SU-DHL-6 (cell line): ENCODE results near the gene IL1R2.

Experiments used
- H2AFZ ChIP-seq: fragments of 200-600 bp; sonication (generic); 2 replicates; pipeline ENCODE4 v1.6.1; 2014; ENCODE audit warnings: low read depth, mild to moderate bottlenecking, moderate library complexity, mixed read lengths, antibody characterized with exemption, low read length; ENCODE audit not compliant: severe bottlenecking
- H3F3A ChIP-seq: fragments of 200-600 bp; shearing (Covaris generic); 2 replicates; pipeline ENCODE4 v1.6.0; 2016; ENCODE audit warnings: antibody characterized with exemption, mild to moderate bottlenecking; ENCODE audit not compliant: insufficient read depth
- H3K27ac ChIP-seq: fragments of 200-600 bp; sonication (generic); 2 replicates; pipeline ENCODE4 v1.5.1; 2016; ENCODE audit warnings: low read depth, mild to moderate bottlenecking, low read length, moderate library complexity, mixed read lengths
- H3K27me3 ChIP-seq: fragments of 200-600 bp; sonication (generic), shearing (Covaris generic); 2 replicates; pipeline ENCODE4 v1.6.0; 2014; ENCODE audit warnings: mild to moderate bottlenecking, low read length
- H3K36me3 ChIP-seq: fragments of 200-600 bp; sonication (generic); 2 replicates; pipeline ENCODE4 v1.6.1; 2014; ENCODE audit warnings: mild to moderate bottlenecking, low read length, mixed read lengths
- H3K4me2 ChIP-seq: fragments of 300-600, 200-600 bp; shearing (Covaris generic), sonication (generic); 2 replicates; pipeline ENCODE4 v1.6.0; 2014; ENCODE audit warnings: low read length, low read depth, mild to moderate bottlenecking; ENCODE audit not compliant: poor library complexity, severe bottlenecking
- H3K4me3 ChIP-seq: fragments of 200-600 bp; sonication (generic); 2 replicates; pipeline ENCODE4 v1.5.1; 2014; ENCODE audit warnings: antibody characterized with exemption, low read length, mild to moderate bottlenecking, mixed read lengths; ENCODE audit not compliant: insufficient read depth, poor library complexity, severe bottlenecking
- H3K79me2 ChIP-seq: fragments of 200-600 bp; sonication (generic); 2 replicates; pipeline ENCODE4 v1.6.1; 2014; ENCODE audit warnings: mild to moderate bottlenecking, low read length, moderate library complexity; ENCODE audit not compliant: insufficient read depth
- H3K9ac ChIP-seq: fragments of 200-600 bp; sonication (generic); 2 replicates; pipeline ENCODE4 v1.7.0; 2014; ENCODE audit warnings: mild to moderate bottlenecking, low read length
- H3K9me2 ChIP-seq: fragments of 200-600 bp; sonication (generic); replicated peaks from 2 replicates; pipeline ENCODE4 v1.6.1; 2014; ENCODE audit warnings: low read length; ENCODE audit not compliant: insufficient read depth
- H3K9me3 ChIP-seq: fragments of 200-600 bp; sonication (generic); 2 replicates; pipeline ENCODE4 v1.6.1; 2014; ENCODE audit warnings: low read length, mixed read lengths; ENCODE audit not compliant: insufficient read depth
- H4K20me1 ChIP-seq: fragments of 200-600 bp; sonication (generic); 2 replicates; pipeline ENCODE4 v1.6.1; 2014; ENCODE audit warnings: low read depth, mild to moderate bottlenecking, antibody characterized with exemption, low read length, moderate library complexity, mixed read lengths
- EZH2phosphoT487 ChIP-seq: fragments of 200-600 bp; sonication (generic), shearing (Covaris generic); conservative IDR thresholded peaks from 2 replicates; pipeline ENCODE4 v1.6.1; 2018; ENCODE audit warnings: mild to moderate bottlenecking, antibody characterized with exemption, low read length, moderate library complexity, mixed read lengths
- TF ChIP-seq, protein P1 (sequence below): fragments of 200-600 bp; sonication (generic); IDR thresholded peaks from one replicate; pipeline ENCODE4 v1.5.1; 2017; ENCODE audit warnings: antibody characterized with exemption, mild to moderate bottlenecking, low read length, moderate library complexity; ENCODE audit not compliant: insufficient read depth, poor library complexity, severe bottlenecking

The IL1R2 gene

GRCh38 chr2:102032368-102033030, 40.7 kb downstream of the IL1R2 start:
- H3K9me3 ChIP-seq = no peaks in the 10 kb centered on the region
- no peaks in the 10 kb centered on the region for H3K79me2 ChIP-seq
- no peaks in the 10 kb centered on the region for H3K36me3 ChIP-seq
- no peak overlapping the region for H3K4me3 ChIP-seq
- TF ChIP-seq EZH2phosphoT487 = no peak
- no peaks in the 10 kb centered on the region for H3K27me3 ChIP-seq
- H3K9ac ChIP-seq = no peak overlapping the region
- H3K4me2 ChIP-seq = no peak overlapping the region
- no peaks in the 10 kb centered on the region for H3F3A ChIP-seq
- no peaks in the 10 kb centered on the region for H4K20me1 ChIP-seq
- H3K9me2 ChIP-seq = no peaks in the 10 kb centered on the region
- H3K27ac ChIP-seq = no peak overlapping the region
- H2AFZ ChIP-seq = no peak overlapping the region

GRCh38 chr2:102033031-102033749, 41.4 kb downstream of the IL1R2 start:
- Histone ChIP-seq H3F3A (no peaks in the 10 kb centered on the region), H3K4me3 (no peak overlapping the region), H4K20me1 (no peaks in the 10 kb centered on the region), H3K79me2 (no peaks in the 10 kb centered on the region), H3K36me3 (no peaks in the 10 kb centered on the region), H3K4me2 (no peak overlapping the region), H3K9me3 (no peaks in the 10 kb centered on the region), H3K27ac (no peak overlapping the region), H3K9me2 (no peaks in the 10 kb centered on the region), H2AFZ (no peak overlapping the region), H3K9ac (no peak overlapping the region), H3K27me3 (no peaks in the 10 kb centered on the region)
- TF ChIP-seq, protein P1, sequence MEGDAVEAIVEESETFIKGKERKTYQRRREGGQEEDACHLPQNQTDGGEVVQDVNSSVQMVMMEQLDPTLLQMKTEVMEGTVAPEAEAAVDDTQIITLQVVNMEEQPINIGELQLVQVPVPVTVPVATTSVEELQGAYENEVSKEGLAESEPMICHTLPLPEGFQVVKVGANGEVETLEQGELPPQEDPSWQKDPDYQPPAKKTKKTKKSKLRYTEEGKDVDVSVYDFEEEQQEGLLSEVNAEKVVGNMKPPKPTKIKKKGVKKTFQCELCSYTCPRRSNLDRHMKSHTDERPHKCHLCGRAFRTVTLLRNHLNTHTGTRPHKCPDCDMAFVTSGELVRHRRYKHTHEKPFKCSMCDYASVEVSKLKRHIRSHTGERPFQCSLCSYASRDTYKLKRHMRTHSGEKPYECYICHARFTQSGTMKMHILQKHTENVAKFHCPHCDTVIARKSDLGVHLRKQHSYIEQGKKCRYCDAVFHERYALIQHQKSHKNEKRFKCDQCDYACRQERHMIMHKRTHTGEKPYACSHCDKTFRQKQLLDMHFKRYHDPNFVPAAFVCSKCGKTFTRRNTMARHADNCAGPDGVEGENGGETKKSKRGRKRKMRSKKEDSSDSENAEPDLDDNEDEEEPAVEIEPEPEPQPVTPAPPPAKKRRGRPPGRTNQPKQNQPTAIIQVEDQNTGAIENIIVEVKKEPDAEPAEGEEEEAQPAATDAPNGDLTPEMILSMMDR = no peak

DNA sequence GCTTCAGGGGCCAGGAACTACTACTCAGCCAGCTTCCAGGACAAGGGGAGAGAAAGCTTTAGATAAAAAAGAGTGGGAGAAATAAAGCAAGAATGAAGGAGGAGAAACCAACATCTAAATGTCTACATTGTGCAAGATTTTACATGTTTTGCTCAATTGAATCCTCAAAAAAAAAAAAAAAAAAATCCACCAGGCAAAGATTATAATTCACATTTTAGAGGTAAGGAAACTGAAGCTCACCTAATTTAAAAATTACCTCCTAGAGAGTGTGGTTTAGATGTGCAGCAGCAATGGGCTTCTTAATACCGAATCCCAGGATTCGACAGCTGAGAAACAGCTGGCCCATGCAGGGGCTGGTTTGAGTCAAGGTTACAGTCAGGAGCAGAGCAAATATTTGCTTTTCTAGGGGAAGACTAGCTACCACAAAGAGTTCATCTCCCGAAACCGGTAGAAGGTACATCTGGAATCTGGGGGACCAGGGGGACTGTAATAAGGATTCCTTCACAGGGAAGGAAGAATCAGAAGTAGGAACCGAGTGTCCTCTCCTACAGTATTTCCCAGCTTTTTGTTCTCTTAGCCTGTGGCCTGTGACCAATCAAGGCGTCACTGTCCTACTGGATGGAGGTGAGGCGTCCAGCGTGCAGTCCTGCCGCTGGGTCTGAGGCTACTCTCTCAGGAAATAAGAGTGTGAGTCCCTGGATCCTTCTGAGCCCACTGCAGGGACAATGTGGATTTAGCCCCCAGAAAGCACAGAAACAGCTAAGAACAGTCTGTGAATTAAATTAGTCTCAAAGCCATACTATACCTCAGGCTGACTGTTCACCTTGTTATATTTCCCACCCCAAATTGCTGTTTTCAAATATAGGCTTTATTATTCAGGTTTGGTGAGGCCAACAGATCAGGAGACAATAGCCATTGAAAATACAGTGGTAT, 42.3 kb downstream of the IL1R2 start:
- H3K9me2 ChIP-seq = no peaks in the 10 kb centered on the region
- no peaks in the 10 kb centered on the region for H3K27me3 ChIP-seq
- no peaks in the 10 kb centered on the region for H3K36me3 ChIP-seq
- no peak overlapping the region for H3K27ac ChIP-seq
- H3K9me3 ChIP-seq = no peaks in the 10 kb centered on the region
- no peaks in the 10 kb centered on the region for H3F3A ChIP-seq
- H4K20me1 ChIP-seq = no peaks in the 10 kb centered on the region
- no peak overlapping the region for H2AFZ ChIP-seq
- H3K4me3 ChIP-seq = no peak overlapping the region
- H3K79me2 ChIP-seq = no peaks in the 10 kb centered on the region
- TF ChIP-seq EZH2phosphoT487 = no peak
- TF ChIP-seq, protein P1 = no peak
- no peak overlapping the region for H3K9ac ChIP-seq
- H3K4me2 ChIP-seq = no peak overlapping the region
